Coronary artery (tissue), 2 donors: ENCODE measurements around the gene INTS13.
"Not testable (repeated sequence)": the region's sequence is repeated elsewhere in the genome, so short reads cannot be mapped to it uniquely, and the experiment has no call there.

Experiments used
- DNase-seq: peaks from one replicate; pipeline ENCODE4 v3.0.0-alpha.2; 2017; ENCODE audit warnings: low spot score
- H3K27ac ChIP-seq, 2 donors: fragments of 200-600 bp; sonication (generic); one replicate each; pipeline ENCODE4 v1.5.1; 2016 to 2019
- H3K4me3 ChIP-seq: fragments of 200-600 bp; sonication (generic); 2 replicates; pipeline ENCODE4 v1.5.1; 2016; ENCODE audit warnings: mild to moderate bottlenecking, moderate library complexity
- TF ChIP-seq, protein P1 (sequence below): fragments of 200-600 bp; sonication (generic); IDR thresholded peaks from one replicate; pipeline ENCODE4 v1.5.1; 2019; ENCODE audit warnings: antibody characterized with exemption

The INTS13 gene

DNA sequence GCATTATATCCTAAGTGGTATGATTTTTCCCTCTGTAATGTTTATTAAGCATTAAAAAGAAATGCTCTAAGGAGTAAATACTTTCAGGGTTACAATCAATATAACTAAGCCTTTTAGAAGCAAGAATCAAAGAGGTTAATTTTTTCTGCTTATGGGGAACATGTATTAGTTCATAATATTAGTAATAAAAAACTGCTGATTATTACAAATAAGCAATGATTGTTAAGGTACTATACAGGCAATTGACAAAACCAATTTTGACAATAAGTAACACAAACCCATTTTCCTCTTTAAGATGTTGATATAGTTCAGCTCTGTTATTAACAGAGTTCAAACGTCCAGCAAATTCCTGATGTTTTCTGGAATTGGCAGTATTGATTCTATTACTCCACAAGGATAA lies 31.8 kb downstream of the INTS13 start:
- no peak overlapping the region for H3K4me3 ChIP-seq
- DNase-seq = no peak
- TF ChIP-seq, protein P1, sequence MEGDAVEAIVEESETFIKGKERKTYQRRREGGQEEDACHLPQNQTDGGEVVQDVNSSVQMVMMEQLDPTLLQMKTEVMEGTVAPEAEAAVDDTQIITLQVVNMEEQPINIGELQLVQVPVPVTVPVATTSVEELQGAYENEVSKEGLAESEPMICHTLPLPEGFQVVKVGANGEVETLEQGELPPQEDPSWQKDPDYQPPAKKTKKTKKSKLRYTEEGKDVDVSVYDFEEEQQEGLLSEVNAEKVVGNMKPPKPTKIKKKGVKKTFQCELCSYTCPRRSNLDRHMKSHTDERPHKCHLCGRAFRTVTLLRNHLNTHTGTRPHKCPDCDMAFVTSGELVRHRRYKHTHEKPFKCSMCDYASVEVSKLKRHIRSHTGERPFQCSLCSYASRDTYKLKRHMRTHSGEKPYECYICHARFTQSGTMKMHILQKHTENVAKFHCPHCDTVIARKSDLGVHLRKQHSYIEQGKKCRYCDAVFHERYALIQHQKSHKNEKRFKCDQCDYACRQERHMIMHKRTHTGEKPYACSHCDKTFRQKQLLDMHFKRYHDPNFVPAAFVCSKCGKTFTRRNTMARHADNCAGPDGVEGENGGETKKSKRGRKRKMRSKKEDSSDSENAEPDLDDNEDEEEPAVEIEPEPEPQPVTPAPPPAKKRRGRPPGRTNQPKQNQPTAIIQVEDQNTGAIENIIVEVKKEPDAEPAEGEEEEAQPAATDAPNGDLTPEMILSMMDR = no peak
- H3K27ac ChIP-seq = no peak overlapping the region

DNA sequence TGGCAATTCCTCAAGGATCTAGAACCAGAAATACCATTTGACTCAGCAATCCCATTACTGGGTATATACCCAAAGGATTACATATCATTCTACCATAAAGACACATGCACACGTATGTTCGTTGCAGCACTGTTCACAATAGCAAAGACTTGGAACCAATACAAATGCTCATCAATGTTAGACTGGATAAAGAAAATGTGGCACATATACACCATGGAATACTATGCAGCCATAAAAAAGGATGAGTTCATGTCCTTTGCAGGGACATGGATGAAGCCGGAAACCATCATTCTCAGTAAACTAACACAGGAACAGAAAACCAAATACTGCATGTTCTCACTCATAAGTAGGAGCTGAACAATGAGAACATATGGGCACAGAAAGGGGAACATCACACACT lies 34.4 kb downstream of the INTS13 start:
- H3K27ac ChIP-seq, DNase-seq, H3K4me3 ChIP-seq: not testable (repeated sequence)

DNA sequence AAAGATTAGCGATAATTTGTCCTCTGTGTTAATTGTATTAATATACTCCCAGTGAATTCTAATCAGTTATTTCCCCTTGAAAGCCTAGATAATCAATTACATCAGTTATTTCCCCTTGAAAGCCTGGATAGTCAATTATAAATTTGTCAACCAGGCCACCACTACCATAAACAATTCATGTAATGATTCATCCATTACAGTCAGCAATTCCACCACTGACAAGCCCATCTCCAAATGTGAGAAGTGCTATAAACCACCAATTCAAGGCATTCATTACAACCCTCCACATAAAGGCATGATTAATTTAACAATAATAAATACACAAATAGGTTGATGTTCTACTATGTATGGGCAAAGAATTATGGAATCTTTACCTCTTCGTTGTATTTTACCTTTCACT lies 40.9 kb downstream of the INTS13 start:
- DNase-seq = no peak
- Histone ChIP-seq H3K4me3 (no peak overlapping the region), H3K27ac (no peak overlapping the region)
- TF ChIP-seq, protein P1 = no peak

DNA sequence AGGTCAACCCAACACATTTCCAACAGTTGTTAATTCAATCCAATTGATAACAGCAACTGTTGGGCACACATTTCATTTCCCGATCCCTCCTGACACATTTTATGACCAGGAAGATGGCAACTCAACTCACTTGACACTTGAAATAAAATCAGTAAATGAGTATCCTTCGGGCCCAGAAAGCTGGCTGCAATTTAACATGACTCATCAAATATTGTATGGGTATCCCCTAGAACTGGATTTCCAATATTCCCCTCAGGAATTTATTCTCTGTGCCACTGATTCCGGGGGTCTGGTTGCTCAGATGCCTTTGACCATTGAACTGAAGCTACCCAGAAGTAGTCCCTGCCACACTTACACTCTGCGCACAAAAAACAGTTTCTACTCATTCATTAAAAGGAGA lies 42.1 kb downstream of the INTS13 start:
- Histone ChIP-seq H3K27ac (no peak overlapping the region), H3K4me3 (no peak overlapping the region)
- TF ChIP-seq, protein P1 = no peak
- DNase-seq = no peak

DNA sequence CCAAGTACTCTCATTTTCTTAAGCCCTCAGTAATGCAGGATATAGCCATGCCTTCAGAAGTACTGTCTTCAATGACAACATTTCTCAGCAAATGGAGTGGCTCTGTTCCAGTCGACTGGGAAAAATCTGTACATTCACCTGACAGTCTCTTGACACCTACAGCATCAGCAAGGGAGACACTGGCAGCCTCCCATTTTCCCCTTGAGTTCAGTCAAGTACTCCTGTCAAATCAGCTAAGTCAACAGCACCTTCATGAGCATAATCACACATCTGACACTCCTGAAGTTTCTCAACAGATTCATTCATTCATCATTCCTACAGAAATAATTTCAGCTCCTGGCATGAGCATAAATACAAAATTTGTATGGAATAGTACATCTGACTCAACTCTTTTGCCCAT lies 46.1 kb downstream of the INTS13 start:
- TF ChIP-seq, protein P1 = no peak
- Histone ChIP-seq H3K27ac (no peak overlapping the region), H3K4me3 (no peak overlapping the region)
- DNase-seq = no peak

DNA sequence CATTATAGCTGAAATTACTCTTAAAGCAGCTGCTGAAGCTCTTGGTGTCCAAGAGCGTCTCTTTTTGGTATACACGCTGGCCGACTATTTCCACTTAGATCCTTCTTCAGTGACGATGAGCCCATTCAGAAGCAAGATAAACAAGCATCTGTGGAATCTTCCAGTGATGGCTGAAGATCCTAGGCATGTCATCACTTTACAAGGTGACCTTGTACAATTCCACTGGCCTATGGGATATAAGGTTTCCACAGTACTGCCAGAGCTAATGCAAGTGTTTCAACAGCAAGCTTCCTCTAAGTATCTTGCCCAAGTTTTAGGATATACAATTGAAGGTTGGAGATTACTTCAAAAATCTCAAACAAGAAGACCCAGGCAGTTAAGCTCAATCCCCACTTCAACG lies 47.0 kb downstream of the INTS13 start:
- TF ChIP-seq, protein P1 = no peak
- DNase-seq = no peak
- H3K27ac ChIP-seq = no peak overlapping the region
- H3K4me3 ChIP-seq = no peak overlapping the region

DNA sequence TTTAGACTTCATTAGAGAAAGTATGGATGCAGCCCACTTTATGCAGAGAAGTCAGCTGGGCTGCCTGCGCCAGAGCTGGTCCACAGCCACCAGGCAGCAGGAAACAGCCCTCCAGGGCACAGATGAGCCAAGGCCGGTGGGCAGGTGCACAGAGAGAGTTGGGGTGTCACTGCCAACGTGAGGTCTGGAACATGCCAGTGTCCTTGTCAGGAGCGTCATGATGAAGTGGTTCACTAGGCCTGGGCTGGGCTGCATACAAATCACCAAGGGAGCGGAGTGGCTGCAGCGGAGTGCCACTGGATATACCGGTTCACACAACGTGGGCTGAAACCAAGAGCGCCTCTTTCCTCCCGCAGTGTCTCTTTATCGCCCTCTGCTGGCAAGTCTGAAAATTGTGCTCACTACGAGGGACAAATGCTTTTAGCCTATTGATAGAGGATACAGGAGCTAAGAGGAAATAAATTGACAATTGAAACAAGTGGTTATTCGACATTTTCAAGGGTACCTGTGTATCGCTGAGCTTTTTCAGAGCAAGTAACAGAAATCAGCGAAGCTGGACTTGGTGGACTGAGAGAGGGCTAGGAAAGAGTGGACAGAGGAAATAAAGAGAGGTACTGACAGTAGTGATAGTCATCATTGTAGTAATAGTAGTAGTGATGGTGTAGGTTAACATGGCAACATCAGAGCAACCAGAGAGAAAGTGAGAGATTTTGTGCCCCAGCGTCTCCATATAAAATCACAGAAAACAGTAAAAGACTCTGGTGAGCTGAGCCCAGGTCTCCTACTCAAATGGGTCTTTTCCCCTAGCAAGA lies 52.8 kb downstream of the INTS13 start:
- H3K27ac ChIP-seq = no peak overlapping the region
- H3K4me3 ChIP-seq = peak overlapping the region; percentile 3
- TF ChIP-seq, protein P1 = peak; percentile 86
- peak; percentile 84 for DNase-seq
